Esophagus squamous epithelium (tissue), 5 donors: Measurements from ENCODE around the gene TEX52. TPM values are rescaled to one million over a fixed set of nuclear protein-coding genes. Genes with fewer than 3 reads are reported as not detected.

ENCODE experiments used
- DNase-seq: peaks from one replicate; lab custom pipeline; 2025; lab: John Stamatoyannopoulos, UW
- H3K27ac ChIP-seq, 4 donors: fragments of 200-600 bp; sonication (generic); one replicate each; pipeline ENCODE4 v1.5.1; 2016 to 2019; ENCODE audit warnings: mild to moderate bottlenecking in 1 of 4
- H3K27me3 ChIP-seq, 4 donors: fragments of 200-600 bp; sonication (generic); 1 replicate in 3 of 4; 2 replicates in 1 of 4; pipeline versions ENCODE4 v1.5.1 to v1.6.0; 2017 to 2021; ENCODE audit warnings: antibody characterized with exemption in 1 of 4
- H3K36me3 ChIP-seq, 3 donors: fragments of 200-600 bp; sonication (generic); one replicate each; pipeline ENCODE4 v1.5.1; 2016 to 2019
- H3K4me1 ChIP-seq, 3 donors: fragments of 200-600 bp; sonication (generic); one replicate each; pipeline ENCODE4 v1.5.1; 2017 to 2019
- H3K4me3 ChIP-seq, 4 donors: fragments of 200-600 bp; sonication (generic); 1 replicate in 3 of 4; 2 replicates in 1 of 4; pipeline ENCODE4 v1.5.1; 2016 to 2019; ENCODE audit warnings: mild to moderate bottlenecking in 2 of 4, moderate library complexity in 1 of 4
- H3K9me3 ChIP-seq, 3 donors: fragments of 200-600 bp; sonication (generic); one replicate each; pipeline ENCODE4 v1.5.1; 2016 to 2019
- POLR2A ChIP-seq, 4 donors: fragments of 450-650 bp; IDR thresholded peaks; one replicate each; pipeline ENCODE4 v1.6.1; 2017; ENCODE audit warnings: antibody characterized with exemption in 4 of 4, mild to moderate bottlenecking in 4 of 4, moderate library complexity in 3 of 4
- WGBS, 2 donors: methylation state at CpG; one replicate each; pipeline ENCODE4 v1.1.5; 2018; 5-methylcytosine and 5-hydroxymethylcytosine counted together
- intact Hi-C: fragments of 100-400 bp; cut with DNase I; formaldehyde crosslinking; loops from one replicate; pipeline ENCODE4 v1.15.0; 2022
- total RNA-seq, 4 donors: library from RNA; depleted of rRNA; stranded (reverse); fragments of >200 nt; gene quantifications; one replicate each; pipeline ENCODE4 v1.1.0, GENCODE V29; 2016
- TF ChIP-seq, protein P1 (sequence below), 6 experiments: fragments of 450-650 bp in 4 of 6; fragments of 200-600 bp in 2 of 6; sonication (generic) in 2 of 6; IDR thresholded peaks; one replicate each; pipeline ENCODE4 v1.5.1; 2016 to 2019; ENCODE audit warnings: antibody characterized with exemption in 6 of 6, mild to moderate bottlenecking in 4 of 6, moderate library complexity in 4 of 6
- donor health status: DM: yes; HTN: yes; CAD: no.

TEX52 gene
- total RNA-seq, 4 donors from 2014 or later = not detected

DNA sequence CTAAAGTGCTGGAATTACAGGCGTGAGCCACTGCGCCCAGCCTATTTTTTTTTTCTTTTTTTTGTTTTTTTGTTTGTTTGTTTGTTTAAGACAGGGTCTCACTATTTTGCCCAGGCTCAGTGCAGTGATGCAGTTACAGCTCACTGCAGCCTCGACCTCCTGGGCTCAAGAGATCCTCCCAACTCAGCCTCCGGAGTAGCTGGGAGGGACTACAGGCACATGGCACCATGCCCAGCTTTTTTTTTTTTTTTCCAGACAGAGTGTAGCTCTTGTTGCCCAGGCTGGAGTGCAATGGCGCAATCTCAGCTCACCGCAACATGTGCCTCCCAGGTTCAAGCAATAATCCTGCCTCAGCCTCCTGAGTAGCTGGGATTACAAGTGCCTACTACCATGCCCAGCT is 50.1 kb downstream of the TEX52 start:
- intact Hi-C loops = no loop called here
- no peaks in the 10 kb centered on the region for H3K27me3 ChIP-seq
- H3K36me3 ChIP-seq = peaks cover 16 to 57% (median 29%) of the 10 kb centered on the region in 3 donors
- H3K4me3 ChIP-seq = no peak overlapping the region
- H3K9me3 ChIP-seq = no peaks in the 10 kb centered on the region
- TF ChIP-seq, protein P1, sequence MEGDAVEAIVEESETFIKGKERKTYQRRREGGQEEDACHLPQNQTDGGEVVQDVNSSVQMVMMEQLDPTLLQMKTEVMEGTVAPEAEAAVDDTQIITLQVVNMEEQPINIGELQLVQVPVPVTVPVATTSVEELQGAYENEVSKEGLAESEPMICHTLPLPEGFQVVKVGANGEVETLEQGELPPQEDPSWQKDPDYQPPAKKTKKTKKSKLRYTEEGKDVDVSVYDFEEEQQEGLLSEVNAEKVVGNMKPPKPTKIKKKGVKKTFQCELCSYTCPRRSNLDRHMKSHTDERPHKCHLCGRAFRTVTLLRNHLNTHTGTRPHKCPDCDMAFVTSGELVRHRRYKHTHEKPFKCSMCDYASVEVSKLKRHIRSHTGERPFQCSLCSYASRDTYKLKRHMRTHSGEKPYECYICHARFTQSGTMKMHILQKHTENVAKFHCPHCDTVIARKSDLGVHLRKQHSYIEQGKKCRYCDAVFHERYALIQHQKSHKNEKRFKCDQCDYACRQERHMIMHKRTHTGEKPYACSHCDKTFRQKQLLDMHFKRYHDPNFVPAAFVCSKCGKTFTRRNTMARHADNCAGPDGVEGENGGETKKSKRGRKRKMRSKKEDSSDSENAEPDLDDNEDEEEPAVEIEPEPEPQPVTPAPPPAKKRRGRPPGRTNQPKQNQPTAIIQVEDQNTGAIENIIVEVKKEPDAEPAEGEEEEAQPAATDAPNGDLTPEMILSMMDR (IDR thresholded peaks at IDR 0.05) = no peak
- TF ChIP-seq POLR2A (IDR thresholded peaks at IDR 0.05) = no peak
- H3K27ac ChIP-seq = no peak overlapping the region
- H3K4me1 ChIP-seq = peaks cover 0 to 17% (median 3%) of the 10 kb centered on the region in 3 donors
- 83 to 90% methylated on average over 6 of the region's 6 CpGs for WGBS, 2 donors
- DNase-seq = no peak

DNA sequence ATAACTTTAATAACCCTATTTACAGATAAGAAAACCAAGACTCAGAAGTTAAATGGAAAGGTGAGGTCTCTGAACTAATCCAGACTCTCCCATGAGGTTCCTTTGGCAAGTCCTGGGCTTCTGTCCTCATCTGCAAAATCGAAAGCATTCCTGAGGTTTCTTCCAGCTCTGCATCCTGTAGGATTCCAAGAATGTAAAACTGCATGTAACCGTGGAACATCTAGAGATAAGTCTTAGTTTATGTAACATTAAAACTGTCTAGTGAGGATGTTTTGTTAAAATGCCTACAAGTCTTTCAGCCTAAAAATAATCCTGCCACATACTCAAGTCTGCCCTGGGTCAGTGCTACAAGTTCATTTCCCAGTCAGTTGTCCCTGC is 51.7 kb downstream of the TEX52 start:
- TF ChIP-seq, protein P1 (IDR thresholded peaks at IDR 0.05) = no peak
- no peak for TF ChIP-seq POLR2A (IDR thresholded peaks at IDR 0.05)
- Histone ChIP-seq H3K36me3 (peaks cover 28 to 72% (median 43%) of the 10 kb centered on the region in 3 donors), H3K9me3 (no peaks in the 10 kb centered on the region), H3K27me3 (no peaks in the 10 kb centered on the region), H3K4me3 (no peak overlapping the region), H3K27ac (no peak overlapping the region), H3K4me1 (peaks cover 12 to 26% (median 14%) of the 10 kb centered on the region in 3 donors)
- WGBS, 2 donors = 46 to 64% methylated on average over 2 of the region's 2 CpGs
- intact Hi-C loops = no loop called here
- no peak for DNase-seq

DNA sequence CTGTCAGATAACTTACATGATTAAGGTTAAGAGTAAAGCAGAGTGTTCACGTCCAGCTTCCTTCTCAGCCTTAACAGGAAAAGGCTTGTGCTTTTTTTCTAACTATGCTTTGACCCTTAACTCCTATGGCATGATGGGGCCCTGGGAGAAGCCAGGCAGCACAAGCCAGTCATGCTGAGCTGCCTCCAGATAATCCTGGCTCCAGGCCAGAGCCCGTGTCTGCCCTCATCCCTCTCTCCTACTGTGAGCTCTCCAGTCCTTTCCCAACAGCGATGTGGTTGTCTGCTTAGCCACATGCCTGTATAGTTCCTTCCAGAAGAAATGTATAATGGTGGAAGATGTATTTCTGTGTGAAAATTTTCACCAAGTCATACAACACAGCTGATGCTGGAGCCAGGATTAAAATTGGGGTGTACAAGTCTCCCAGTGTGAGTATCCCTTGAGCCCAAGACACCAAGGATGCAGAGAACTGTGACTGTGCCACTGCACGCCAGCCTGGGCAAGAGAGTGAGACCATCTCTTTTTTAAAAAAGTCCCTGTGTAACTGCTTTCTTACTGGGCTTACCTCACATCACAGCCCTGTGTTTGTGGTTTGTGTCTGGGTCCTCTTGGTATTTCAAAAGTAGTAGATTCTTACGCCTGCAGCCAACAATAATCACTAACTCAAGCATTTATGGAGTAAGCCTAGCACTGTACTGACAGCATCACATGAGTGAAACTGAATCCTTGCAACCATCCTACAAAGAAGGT is 52.3 kb downstream of the TEX52 start:
- 55 to 65% methylated on average over 5 of the region's 5 CpGs for WGBS, 2 donors

DNA sequence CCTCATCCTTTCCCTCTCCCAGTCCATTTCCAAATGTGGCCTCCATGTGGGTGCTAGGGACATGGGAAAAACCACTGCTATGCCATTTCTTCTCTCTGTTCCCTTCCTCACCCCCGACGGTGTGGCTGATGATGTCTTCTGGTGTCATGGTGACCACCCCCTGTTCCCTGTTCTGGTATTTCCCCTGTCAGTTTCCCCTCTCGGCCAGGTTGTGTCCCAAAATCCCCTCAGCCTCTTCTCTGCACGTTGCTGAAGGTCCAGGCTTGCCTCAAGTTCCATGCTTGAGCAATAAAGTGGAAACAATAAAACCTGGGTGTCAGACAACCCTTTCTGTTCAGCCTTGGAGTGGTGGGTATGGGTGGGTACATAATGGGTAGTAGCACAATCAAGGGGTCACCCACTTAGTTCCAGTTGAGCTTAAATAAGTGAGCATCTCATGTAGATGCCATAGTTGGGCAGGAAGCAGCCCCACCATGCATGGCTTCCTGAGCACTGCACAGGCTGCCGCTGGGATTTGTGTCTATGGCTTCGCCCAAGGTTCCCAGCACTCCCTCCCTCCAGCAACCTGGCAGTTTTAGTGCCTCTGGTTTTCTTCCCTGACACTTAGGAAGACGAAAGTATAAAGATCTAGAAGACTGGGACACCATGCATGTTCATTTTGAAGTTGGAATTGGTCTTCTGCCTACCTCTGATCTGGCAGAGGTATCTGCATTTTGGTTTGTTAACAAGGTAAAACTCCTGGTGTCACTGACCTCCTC is 53.0 kb downstream of the TEX52 start:
- 66 to 68% methylated on average over 5 to 7 of the region's 7 CpGs for WGBS, 2 donors
- H3K4me3 ChIP-seq = no peak overlapping the region
- peaks cover 13 to 39% (median 19%) of the 10 kb centered on the region in 3 donors for H3K4me1 ChIP-seq
- TF ChIP-seq, protein P1 (IDR thresholded peaks at IDR 0.05) = no peak
- no peak for TF ChIP-seq POLR2A (IDR thresholded peaks at IDR 0.05)
- H3K9me3 ChIP-seq = no peaks in the 10 kb centered on the region
- DNase-seq = no peak
- no peak overlapping the region for H3K27ac ChIP-seq
- H3K27me3 ChIP-seq = no peaks in the 10 kb centered on the region
- intact Hi-C loops = no loop called here
- peaks cover 37 to 85% (median 46%) of the 10 kb centered on the region in 3 donors for H3K36me3 ChIP-seq

More for the DNA sequence above, 52.3 kb downstream of the TEX52 start:
- no peak overlapping the region for H3K27ac ChIP-seq
- TF ChIP-seq, protein P1 (IDR thresholded peaks at IDR 0.05) = no peak
- TF ChIP-seq POLR2A (IDR thresholded peaks at IDR 0.05) = no peak
- peaks cover 13 to 32% (median 15%) of the 10 kb centered on the region in 3 donors for H3K4me1 ChIP-seq
- peaks cover 29 to 78% (median 43%) of the 10 kb centered on the region in 3 donors for H3K36me3 ChIP-seq
- H3K4me3 ChIP-seq = no peak overlapping the region
- no peaks in the 10 kb centered on the region for H3K9me3 ChIP-seq
- intact Hi-C loops = no loop called here
- no peaks in the 10 kb centered on the region for H3K27me3 ChIP-seq
- no peak for DNase-seq
